ENCODE data around the gene HEXA.

The HEXA gene

DNA sequence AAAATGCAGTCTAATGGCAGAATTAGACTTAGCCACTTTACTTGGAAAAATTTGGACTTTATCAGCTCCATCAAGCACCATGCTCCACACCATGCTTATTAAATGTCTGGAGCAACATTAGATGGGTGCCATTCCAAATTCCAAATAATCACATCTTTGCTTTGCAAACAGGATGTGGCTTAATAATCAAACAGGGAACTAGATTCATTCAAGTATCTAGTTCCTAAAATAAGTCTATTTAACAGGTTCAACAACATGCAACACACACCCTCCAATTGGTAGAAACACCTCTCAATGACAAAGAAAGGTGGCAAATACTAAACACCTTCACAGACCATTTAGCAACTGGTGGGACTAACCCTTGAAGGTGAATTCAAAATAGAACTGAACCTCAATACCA, 3.5 kb downstream of the HEXA start:
- DNase-seq, result no peak

DNA sequence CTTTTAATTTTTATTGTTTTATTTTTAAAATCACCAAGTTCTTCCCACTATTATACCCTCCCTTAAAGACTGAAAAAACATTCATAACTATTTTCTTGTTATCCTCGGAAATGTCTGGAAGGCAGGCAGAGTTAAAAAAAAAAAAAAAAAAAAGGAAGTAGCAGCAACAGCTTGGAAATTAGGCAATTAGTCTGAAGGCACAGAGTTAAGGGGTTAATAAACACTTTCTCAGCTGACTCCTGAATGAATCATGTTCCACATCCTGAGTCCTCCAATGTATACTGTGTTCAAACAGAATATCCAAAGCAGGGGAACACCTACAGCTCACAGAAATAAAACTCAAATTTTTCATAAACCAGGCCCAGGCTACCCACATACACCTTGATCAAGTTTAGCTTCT, 5.8 kb downstream of the HEXA start:
- no peak for DNase-seq

- DNase-seq, result no peak
Measured at GRCh38 chr15:72368899-72369298, 6.9 kb downstream of the HEXA start.

- no peak for DNase-seq
Measured at GRCh38 chr15:72368325-72368724, 7.5 kb downstream of the HEXA start.

GRCh38 chr15:72365844-72366243, 10.0 kb downstream of the HEXA start:
- no peak for DNase-seq

DNA sequence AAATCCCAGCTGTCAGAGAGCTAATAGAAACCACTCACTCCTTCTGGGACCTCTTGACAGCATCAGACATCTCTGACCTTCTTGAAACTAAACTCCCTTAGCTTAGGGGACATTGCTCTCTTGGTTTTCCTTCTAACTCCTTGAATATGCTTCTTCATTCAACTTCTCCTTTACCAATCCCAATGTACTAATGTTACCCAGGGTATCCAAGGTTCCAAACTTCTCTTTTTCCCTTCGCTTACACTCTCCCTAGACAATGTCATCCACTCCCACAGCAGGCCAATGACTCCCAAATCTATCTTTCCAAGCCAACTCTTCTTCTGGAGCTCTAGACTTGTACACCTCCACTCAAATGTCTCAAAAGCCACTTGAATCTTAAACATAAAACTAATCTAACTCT, 14.6 kb downstream of the HEXA start:
- DNase-seq, result no peak

DNA sequence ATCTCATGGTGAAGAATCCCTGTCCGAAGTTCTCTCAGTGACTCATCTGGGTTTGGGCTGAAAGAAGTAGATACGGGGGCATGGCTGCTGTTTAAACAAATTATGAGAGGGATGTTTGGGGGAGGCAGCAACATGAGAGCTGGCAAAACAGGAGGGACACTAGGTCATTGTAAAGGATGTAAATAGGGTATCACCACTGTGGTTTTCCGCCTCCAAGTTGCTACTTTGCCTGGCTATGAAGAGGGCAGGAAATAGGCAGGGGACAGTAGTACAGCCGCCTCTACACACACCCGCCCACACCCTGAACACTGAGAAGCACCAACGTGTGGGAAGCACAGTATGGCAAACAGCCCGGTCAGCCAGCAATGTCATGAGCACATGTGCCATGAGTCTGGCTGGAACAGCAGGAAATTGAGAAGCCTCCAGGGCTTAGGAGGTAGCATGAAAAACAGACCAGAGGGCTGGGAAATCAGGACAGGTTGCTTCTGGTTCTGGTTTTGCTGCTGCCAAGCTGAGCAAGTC, 17.1 kb downstream of the HEXA start:
- DNase-seq, result no peak

DNA sequence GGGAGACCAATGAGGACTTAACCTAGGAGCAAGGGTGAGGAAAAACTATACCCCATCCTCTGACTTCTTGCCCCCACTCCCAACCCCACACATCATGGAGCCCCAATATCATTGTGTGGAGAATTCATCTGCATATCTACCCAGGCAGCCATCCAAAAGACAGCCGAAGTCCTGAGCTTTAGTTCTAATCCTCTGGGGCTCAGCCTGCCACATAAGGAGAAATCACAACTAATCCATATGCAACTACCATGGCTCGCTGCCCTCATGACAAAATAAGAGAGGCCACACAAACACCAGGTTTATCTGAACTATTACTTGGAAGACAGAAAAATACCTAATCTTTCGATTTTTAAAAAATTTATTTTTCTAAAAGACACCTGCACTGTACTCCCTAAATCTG, 17.7 kb downstream of the HEXA start:
- DNase-seq, result no peak

GRCh38 chr15:72354496-72354895, 21.3 kb downstream of the HEXA start:
- no peak for DNase-seq

GRCh38 chr15:72353266-72353665, 22.5 kb downstream of the HEXA start:
- DNase-seq, result no peak

DNA sequence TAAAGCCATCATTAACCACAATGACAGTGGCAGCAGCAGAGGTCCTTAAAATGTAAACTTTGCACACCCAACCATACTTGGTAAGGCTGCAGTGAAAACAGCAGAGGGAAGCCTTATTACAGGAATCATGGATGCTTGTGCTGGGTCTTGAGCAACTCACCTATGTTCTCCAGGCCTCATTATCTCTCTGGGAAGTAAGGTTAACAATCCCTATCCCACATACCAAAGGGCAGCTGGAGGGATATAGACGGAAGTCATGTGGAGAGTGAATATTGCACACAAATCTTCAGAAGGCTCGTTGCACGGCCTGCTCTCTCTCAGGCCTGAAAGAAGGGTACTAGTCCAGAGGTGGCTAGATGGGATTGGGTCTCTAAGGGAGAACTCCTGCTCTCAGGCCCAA, 30.0 kb downstream of the HEXA start:
- DNase-seq, result no peak

GRCh38 chr15:72345280-72345679, 30.5 kb downstream of the HEXA start:
- no peak for DNase-seq

- DNase-seq, result no peak
Measured at GRCh38 chr15:72344602-72345001, 31.2 kb downstream of the HEXA start.

- DNase-seq, result no peak
Measured at GRCh38 chr15:72342385-72342784, 33.4 kb downstream of the HEXA start.

- no peak for DNase-seq
Measured at GRCh38 chr15:72341361-72341760, 34.5 kb downstream of the HEXA start.

GRCh38 chr15:72340366-72340765, 35.4 kb downstream of the HEXA start:
- DNase-seq, result no peak

GRCh38 chr15:72339777-72340177, 36.0 kb downstream of the HEXA start:
- peak; percentile 72 for DNase-seq

DNA sequence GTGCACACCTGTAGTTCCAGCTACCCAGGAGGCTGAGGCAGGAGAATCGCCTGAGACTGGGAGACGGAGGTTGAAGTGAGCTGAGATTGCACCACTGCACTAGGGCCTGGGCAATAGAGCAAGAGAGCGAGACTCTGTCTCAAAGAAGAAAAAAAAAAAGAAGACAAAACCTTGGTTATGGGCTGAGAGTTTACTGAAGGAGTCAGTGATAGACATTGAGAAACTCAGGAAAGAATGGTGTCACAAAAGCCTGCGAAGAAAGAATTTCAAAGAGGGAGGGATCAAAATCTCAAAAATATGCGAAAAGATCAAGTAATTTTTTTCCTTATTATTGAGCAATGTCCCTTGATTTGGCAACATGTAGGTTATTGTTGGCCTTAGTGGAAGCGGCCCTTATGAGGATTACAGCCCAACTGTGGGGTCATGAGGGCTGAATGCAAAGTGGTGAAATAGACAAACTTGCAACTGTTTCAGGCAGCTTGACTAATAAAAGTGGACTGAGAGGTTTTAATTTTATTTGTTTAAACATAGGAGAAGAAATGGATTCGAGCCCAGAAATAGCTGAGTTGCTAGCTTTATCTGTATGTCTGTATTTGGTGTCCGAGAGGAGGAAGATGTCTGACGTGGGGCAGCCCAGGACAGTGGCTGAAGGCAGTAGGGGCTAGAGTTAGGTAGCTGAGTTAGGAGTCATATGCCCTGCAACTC, 37.0 kb downstream of the HEXA start:
- DNase-seq, result no peak

DNA sequence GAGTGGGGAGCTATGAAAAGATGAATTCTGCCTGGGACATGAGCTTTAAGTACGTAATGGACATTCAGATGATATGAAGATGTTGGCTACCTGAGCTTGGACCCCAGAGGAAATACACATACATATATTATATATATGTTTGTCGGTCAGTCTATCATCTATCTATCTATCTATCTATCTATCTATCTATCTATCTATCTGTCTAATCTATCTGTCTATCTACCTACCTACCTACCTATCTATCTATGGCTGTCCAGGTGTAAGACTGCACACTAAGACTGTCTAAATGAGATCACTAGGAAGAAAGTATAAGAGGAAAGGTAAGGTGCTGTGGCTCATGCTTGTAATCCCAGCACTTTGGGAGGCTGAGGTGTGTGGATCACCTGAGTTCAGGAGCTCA, 37.7 kb downstream of the HEXA start:
- no peak for DNase-seq

DNA sequence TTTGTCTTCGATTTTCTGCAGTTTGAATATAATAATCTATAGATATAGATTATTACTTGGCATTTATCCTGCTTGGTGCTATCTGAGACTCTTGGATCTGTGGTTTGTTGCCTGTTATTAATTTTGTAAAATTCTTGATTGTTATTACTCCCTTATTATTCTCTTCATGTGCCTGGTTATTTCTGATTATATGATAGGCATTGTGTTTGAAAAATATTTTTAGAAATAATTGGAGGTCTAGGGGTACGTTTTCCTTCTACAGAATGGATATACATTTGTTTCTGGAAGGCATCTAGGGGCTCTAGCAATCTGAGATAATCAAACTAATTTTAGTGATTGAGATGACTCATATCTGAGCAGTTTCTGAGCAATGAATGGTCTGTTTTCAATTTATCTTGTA, 41.0 kb downstream of the HEXA start:
- DNase-seq, result no peak

- no peak for DNase-seq
Measured at GRCh38 chr15:72331021-72331420, 44.8 kb downstream of the HEXA start.

- no peak for DNase-seq
Measured at GRCh38 chr15:72323752-72324151, 52.1 kb downstream of the HEXA start.

- peak; percentile 90 for DNase-seq
Measured at GRCh38 chr15:72319985-72320671, 55.7 kb downstream of the HEXA start, which contains the start of gene CELF6. TSS of gene CELF6 (minus strand) at chr15:72320157. CDS start at chr15:72319874, 283 bp downstream.

DNA sequence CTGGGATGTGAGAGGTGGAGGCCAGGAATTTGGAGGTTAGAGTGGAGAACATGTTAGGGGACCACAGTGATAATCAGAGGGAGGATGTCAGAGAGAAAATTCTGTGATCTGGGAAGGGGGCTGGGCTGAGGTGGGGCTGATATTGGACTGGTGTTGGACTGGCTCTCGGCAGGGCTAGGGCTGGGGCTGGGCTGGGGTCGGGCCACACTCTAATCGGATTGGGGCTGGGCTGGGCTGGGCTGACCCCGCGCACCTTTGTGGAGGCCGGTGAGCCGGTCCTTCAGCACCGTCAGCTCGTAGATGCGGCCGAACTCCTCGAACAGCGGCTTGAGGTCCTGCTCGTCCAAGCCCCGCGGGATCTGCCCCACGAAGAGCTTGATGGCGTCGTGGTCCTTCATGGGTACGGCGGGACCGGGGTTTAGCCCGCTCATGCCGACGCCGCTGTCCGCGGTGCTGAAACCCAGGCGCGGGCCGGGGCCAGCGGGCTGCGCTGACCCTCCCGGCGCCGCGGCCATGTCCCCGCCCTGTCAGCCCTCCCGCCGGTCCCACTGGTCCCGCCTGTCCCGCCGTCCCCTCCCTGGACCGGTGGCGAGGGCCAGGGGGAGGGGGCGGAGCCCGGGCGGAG, 56.3 kb downstream of the HEXA start:
- DNase-seq, result no peak

All from NCI-H2171 (cell line).